Activated CD8-positive, alpha-beta T cell treated with anti-CD3 and anti-CD28 coated beads for 36 hours (primary cell): ENCODE data around the gene C7orf25. TPM values are rescaled to one million over a fixed set of nuclear protein-coding genes. Genes with fewer than 3 reads are reported as not detected.
"Not testable (repeated sequence)": the region's sequence is repeated elsewhere in the genome, so short reads cannot be mapped to it uniquely, and the experiment has no call there.

ENCODE experiments used
- ATAC-seq: fragments of 200-7000 bp; cut with Tn5 transposase; one replicate; pipeline ENCODE4 v1.10.0; 2021; ENCODE audit warnings: mild to moderate bottlenecking, moderate library complexity
- CTCF ChIA-PET: fragments of 350-600 bp; sonication (Branson Sonifier 250); formaldehyde crosslinking; loops from one replicate; lab custom pipeline; 2021; ENCODE audit warnings: antibody characterized with exemption; lab: Charles Lee
- POLR2A ChIA-PET: fragments of 350-600 bp; sonication (Branson Sonifier 250); formaldehyde crosslinking; loops from one replicate; lab custom pipeline; 2021; ENCODE audit warnings: antibody characterized with exemption; lab: Charles Lee
- DNase-seq: peaks from one replicate; pipeline ENCODE4 v3.0.0-alpha.2; 2020
- H3K27ac Mint-ChIP-seq: one replicate; pipeline ENCODE4 v1.8.0; 2021; ENCODE audit warnings: mild to moderate bottlenecking, mixed read lengths
- H3K27me3 Mint-ChIP-seq: one replicate; pipeline ENCODE4 v1.8.0; 2021; ENCODE audit warnings: mixed read lengths
- H3K36me3 Mint-ChIP-seq: one replicate; pipeline ENCODE4 v1.8.0; 2021; ENCODE audit warnings: low read depth, mixed read lengths
- H3K4me1 Mint-ChIP-seq: one replicate; pipeline ENCODE4 v1.8.0; 2021; ENCODE audit warnings: low read depth, mixed read lengths
- H3K4me3 Mint-ChIP-seq: one replicate; pipeline ENCODE4 v1.8.0; 2021; ENCODE audit warnings: mild to moderate bottlenecking, moderate library complexity, mixed read lengths
- H3K9me3 Mint-ChIP-seq: one replicate; pipeline ENCODE4 v1.8.0; 2021; ENCODE audit warnings: mixed read lengths
- CTCF ChIP-seq: fragments of 200-600 bp; IDR thresholded peaks from one replicate; pipeline ENCODE4 v1.8.0; 2022; ENCODE audit warnings: antibody characterized with exemption, mild to moderate bottlenecking
- intact Hi-C: fragments of 100-400 bp; cut with micrococcal nuclease; formaldehyde crosslinking; loops from one replicate; pipeline ENCODE4 v1.10.0; 2022
- total RNA-seq, 2 experiments: library from RNA; stranded (reverse); gene quantifications; one replicate each; pipeline ENCODE4 v1.2.3, GENCODE V29; 2021

C7orf25 gene
- total RNA-seq, 2 experiments from 2014 or later: 2.4 to 3.4 TPM

- POLR2A ChIA-PET: interaction anchor here (1.4 to 1.7 kb wide), 2 partner anchors 9 to 24 kb away, joined by 3 to 6 read pairs; no protein-coding TSS in a partner anchor
- H3K36me3 Mint-ChIP-seq: no peaks in the 10 kb centered on the region
- H3K4me3 Mint-ChIP-seq: peak overlapping the region; percentile 80
- H3K27me3 Mint-ChIP-seq: peaks cover 1% of the 10 kb centered on the region
- peaks cover 20% of the 10 kb centered on the region for H3K4me1 Mint-ChIP-seq
- DNase-seq: no peak
- no peaks in the 10 kb centered on the region for H3K9me3 Mint-ChIP-seq
- H3K27ac Mint-ChIP-seq: no peak overlapping the region
- no peak for TF ChIP-seq CTCF
- intact Hi-C loops: loop anchor here (10.0 kb wide), 1 partner anchor 942 kb away; no protein-coding TSS in a partner anchor
- no peak for ATAC-seq
- CTCF ChIA-PET: interaction anchor here (0.8 to 3.2 kb wide), 8 partner anchors 9 to 946 kb away, joined by 3 to 21 read pairs (median 3); partner anchors contain the start of gene C7orf25
These were observed 24.9 kb downstream of the C7orf25 start for GRCh38 chr7:42886893-42887505.

GRCh38 chr7:42886129-42886528, 25.7 kb downstream of the C7orf25 start:
- intact Hi-C loops: loop anchor here (10.0 kb wide), 1 partner anchor 941 kb away; no protein-coding TSS in a partner anchor
- ChIA-PET POLR2A (interaction anchor here (1.7 kb wide), 1 partner anchor 24 kb away, joined by 6 read pairs; no protein-coding TSS in a partner anchor), CTCF (interaction anchor here (0.9 to 3.2 kb wide), 4 partner anchors 8 to 946 kb away, joined by 3 to 21 read pairs (median 3); no protein-coding TSS in a partner anchor)
- ATAC-seq (no peak), DNase-seq (no peak)
- no peak overlapping the region for H3K27ac Mint-ChIP-seq
- H3K9me3 Mint-ChIP-seq: no peaks in the 10 kb centered on the region
- H3K4me1 Mint-ChIP-seq: peaks cover 20% of the 10 kb centered on the region
- H3K36me3 Mint-ChIP-seq: no peaks in the 10 kb centered on the region
- peaks cover 1% of the 10 kb centered on the region for H3K27me3 Mint-ChIP-seq
- H3K4me3 Mint-ChIP-seq: no peak overlapping the region
- peak; percentile 55 for TF ChIP-seq CTCF

- H3K27me3 Mint-ChIP-seq, ATAC-seq, H3K9me3 Mint-ChIP-seq, H3K36me3 Mint-ChIP-seq, H3K27ac Mint-ChIP-seq, H3K4me3 Mint-ChIP-seq, DNase-seq, CTCF ChIA-PET: not testable (repeated sequence)
- intact Hi-C loops: loop anchor here (10.0 kb wide), 1 partner anchor 940 kb away; no protein-coding TSS in a partner anchor
- H3K4me1 Mint-ChIP-seq: peaks cover 20% of the 10 kb centered on the region
- POLR2A ChIA-PET: interaction anchor here (0.7 kb wide), 1 partner anchor 8 kb away, joined by 3 read pairs; no protein-coding TSS in a partner anchor
These were observed 26.7 kb downstream of the C7orf25 start for GRCh38 chr7:42885183-42885582.

- H3K4me1 Mint-ChIP-seq: peaks cover 18% of the 10 kb centered on the region
- intact Hi-C loops: loop anchor here (10.0 kb wide), 1 partner anchor 939 kb away; no protein-coding TSS in a partner anchor
- DNase-seq (no peak), ATAC-seq (no peak)
- H3K9me3 Mint-ChIP-seq: no peaks in the 10 kb centered on the region
- CTCF ChIA-PET: no interaction called here
- TF ChIP-seq CTCF: no peak
- no peak overlapping the region for H3K4me3 Mint-ChIP-seq
- POLR2A ChIA-PET: no interaction called here
- no peak overlapping the region for H3K27ac Mint-ChIP-seq
- H3K27me3 Mint-ChIP-seq: peaks cover 2% of the 10 kb centered on the region
- H3K36me3 Mint-ChIP-seq: no peaks in the 10 kb centered on the region
These were observed 27.9 kb downstream of the C7orf25 start for GRCh38 chr7:42883950-42884349.

- no peak overlapping the region for H3K4me3 Mint-ChIP-seq
- no peaks in the 10 kb centered on the region for H3K9me3 Mint-ChIP-seq
- no peak overlapping the region for H3K27ac Mint-ChIP-seq
- no peaks in the 10 kb centered on the region for H3K36me3 Mint-ChIP-seq
- ChIA-PET POLR2A (no interaction called here), CTCF (interaction anchor here (1.0 to 1.4 kb wide), 2 partner anchors 37 to 113 kb away, joined by 3 to 4 read pairs; no protein-coding TSS in a partner anchor)
- no peaks in the 10 kb centered on the region for H3K4me1 Mint-ChIP-seq
- ATAC-seq (no peak), DNase-seq (no peak)
- peaks cover 6% of the 10 kb centered on the region for H3K27me3 Mint-ChIP-seq
- intact Hi-C loops: loop anchor here (10.0 kb wide), 1 partner anchor 936 kb away; no protein-coding TSS in a partner anchor
- no peak for TF ChIP-seq CTCF
These were observed 31.5 kb downstream of the C7orf25 start for GRCh38 chr7:42880392-42880791.
